ENCODE measurements around the gene ZNF45.

GRCh38 chr19:43872547-43873336, 62.3 kb downstream of the ZNF45 start:
- TF ChIP-seq ELF4 (IDR thresholded peaks at IDR 0.05), result no peak
- no peak for TF ChIP-seq L3MBTL2 (conservative IDR thresholded peaks at IDR 0.05)
- TF ChIP-seq NFRKB (IDR thresholded peaks at IDR 0.05), result no peak
- no peak for TF ChIP-seq SP1 (IDR thresholded peaks at IDR 0.05)
- no peak for TF ChIP-seq FOXA1 (IDR thresholded peaks at IDR 0.05)
- no peak for TF ChIP-seq ZNF384 (IDR thresholded peaks at IDR 0.05)
- no peak for TF ChIP-seq TARDBP (IDR thresholded peaks at IDR 0.05)
- no peak for TF ChIP-seq BHLHE40 (IDR thresholded peaks at IDR 0.05; ENCODE audit: borderline replicate concordance)
- no peak for TF ChIP-seq FOXM1 (IDR thresholded peaks at IDR 0.05; ENCODE audit: borderline replicate concordance)
- no peak for TF ChIP-seq SUZ12 (IDR thresholded peaks at IDR 0.05)
- TF ChIP-seq PKNOX1 (IDR thresholded peaks at IDR 0.05), result no peak
- no peak for TF ChIP-seq CTBP1 (IDR thresholded peaks at IDR 0.05; ENCODE audit: borderline replicate concordance)
- TF ChIP-seq LEF1 (IDR thresholded peaks at IDR 0.05; ENCODE audit: borderline replicate concordance), result no peak
- no peak for TF ChIP-seq FOXK2 (IDR thresholded peaks at IDR 0.05)

Data from HEK293T (cell line).